Fibroblast of lung (primary cell): Measurements from ENCODE around the gene LRP1. TPM values are rescaled to one million over a fixed set of nuclear protein-coding genes. Genes with fewer than 3 reads are reported as not detected.

Experiments used
- DNase-seq, 2 donors: peaks; one replicate each; pipeline versions ENCODE4 v3.0.0 to v3.0.0-alpha.2; 2010; ENCODE audit warnings: low read depth in 2 of 2
- H2AFZ ChIP-seq: 2 replicates; pipeline ENCODE4 v1.5.1; 2012; ENCODE audit warnings: low read length, control low read depth, inconsistent platforms
- H3K27ac ChIP-seq: 2 replicates; pipeline ENCODE4 v1.5.1; 2011; ENCODE audit warnings: low read length, control low read depth; ENCODE audit not compliant: insufficient read depth
- H3K27me3 ChIP-seq: 2 replicates; pipeline ENCODE4 v1.5.1; 2011; ENCODE audit warnings: mild to moderate bottlenecking, low read length; ENCODE audit not compliant: control insufficient read depth, insufficient read depth
- H3K36me3 ChIP-seq: 2 replicates; pipeline ENCODE4 v1.5.1; 2011; ENCODE audit warnings: low read length; ENCODE audit not compliant: control insufficient read depth, insufficient read depth
- H3K4me1 ChIP-seq: 2 replicates; pipeline ENCODE4 v1.5.1; 2011; ENCODE audit warnings: low read length; ENCODE audit not compliant: control insufficient read depth, insufficient read depth; ENCODE audit errors: extremely low read depth
- H3K4me2 ChIP-seq: 2 replicates; pipeline ENCODE4 v1.5.1; 2011; ENCODE audit warnings: low read length, control low read depth; ENCODE audit not compliant: insufficient read depth; ENCODE audit errors: extremely low read depth
- H3K4me3 ChIP-seq, 4 experiments: fragments of 200-600 bp in 1 of 4; sonication (generic) in 1 of 4; replicated peaks in 1 of 4; 2 replicates each; pipeline ENCODE4 v1.5.1; 2011 to 2016; ENCODE audit warnings: low read length in 4 of 4, low read depth in 3 of 4, mild to moderate bottlenecking in 3 of 4, control low read depth in 2 of 4, inconsistent platforms in 1 of 4, mixed read lengths in 1 of 4; ENCODE audit not compliant: insufficient read depth in 1 of 4; ENCODE audit errors: control extremely low read depth in 1 of 4
- H3K79me2 ChIP-seq: 2 replicates; pipeline ENCODE4 v1.5.1; 2012; ENCODE audit warnings: mild to moderate bottlenecking, low read length, inconsistent platforms; ENCODE audit not compliant: control insufficient read depth, insufficient read depth
- H3K9ac ChIP-seq: 2 replicates; pipeline ENCODE4 v1.5.1; 2011; ENCODE audit warnings: mild to moderate bottlenecking, low read length, control low read depth; ENCODE audit not compliant: insufficient read depth
- H3K9me3 ChIP-seq: 2 replicates; pipeline ENCODE4 v1.5.1; 2012; ENCODE audit warnings: low read depth, low read length; ENCODE audit not compliant: control insufficient read depth, insufficient read depth
- H4K20me1 ChIP-seq: 2 replicates; pipeline ENCODE4 v1.5.1; 2011; ENCODE audit warnings: low read length; ENCODE audit not compliant: control insufficient read depth, insufficient read depth; ENCODE audit errors: extremely low read depth
- CTCF ChIP-seq, 2 donors: IDR thresholded peaks in 1 of 2; conservative IDR thresholded peaks in 1 of 2; 1 replicate in 1 of 2; 2 replicates in 1 of 2; pipeline ENCODE4 v1.5.1; 2011 to 2012; ENCODE audit warnings: low read length in 2 of 2, control low read depth in 1 of 2, inconsistent platforms in 1 of 2, low read depth in 1 of 2, mild to moderate bottlenecking in 1 of 2
- EZH2 ChIP-seq: IDR thresholded peaks from 2 replicates; pipeline ENCODE4 v1.5.1; 2012; ENCODE audit warnings: low read length, control low read depth, mild to moderate bottlenecking; ENCODE audit errors: missing control alignments
- polyA plus RNA-seq, 2 donors: library from polyadenylated mRNA; depleted of rRNA in 1 of 2; stranded (reverse) in 1 of 2; unstranded in 1 of 2; fragments of >200 nt; gene quantifications; 2 replicates each; pipeline ENCODE4 v1.2.1, GENCODE V29; 2011 to 2012; ENCODE audit warnings: missing spikeins in 1 of 2
- total RNA-seq: library from RNA; depleted of rRNA; stranded (reverse); fragments of >200 nt; gene quantifications from 2 replicates; pipeline ENCODE4 v1.2.1, GENCODE V29; 2014

The LRP1 gene
- total and polyA plus RNA-seq, 2 donors (not counting 1 experiment from before 2014, with no cell fraction given): 92.2 to 464 TPM

- Histone ChIP-seq H3K4me1 (peaks cover 20% of the 10 kb centered on the region), H4K20me1 (no peaks in the 10 kb centered on the region), H3K79me2 (no peaks in the 10 kb centered on the region), H3K27me3 (peaks cover 16% of the 10 kb centered on the region), H2AFZ (no peak overlapping the region), H3K4me3 (no peak overlapping the region), H3K27ac (no peak overlapping the region), H3K9ac (no peak overlapping the region), H3K36me3 (no peaks in the 10 kb centered on the region), H3K9me3 (no peaks in the 10 kb centered on the region), H3K4me2 (no peak overlapping the region)
- TF ChIP-seq EZH2 (no peak), CTCF (conservative IDR thresholded peaks at IDR 0.05 in 1 of 2, IDR thresholded peaks at IDR 0.05 in 1 of 2; ENCODE audit: low read depth in 1 of 2, low read length in 2 of 2) (no peak)
- no peak for DNase-seq
Observed at GRCh38 chr12:57244312-57244696, 116.0 kb downstream of the LRP1 start.

GRCh38 chr12:57247041-57247440 lies 118.8 kb downstream of the LRP1 start:
- DNase-seq: no peak
- Histone ChIP-seq H3K79me2 (no peaks in the 10 kb centered on the region), H3K4me3 (no peak overlapping the region), H3K4me1 (peaks cover 5% of the 10 kb centered on the region), H3K9me3 (no peaks in the 10 kb centered on the region), H3K4me2 (no peak overlapping the region), H2AFZ (no peak overlapping the region), H4K20me1 (no peaks in the 10 kb centered on the region), H3K27ac (no peak overlapping the region), H3K9ac (no peak overlapping the region), H3K27me3 (peaks cover 3% of the 10 kb centered on the region), H3K36me3 (no peaks in the 10 kb centered on the region)
- TF ChIP-seq CTCF (conservative IDR thresholded peaks at IDR 0.05 in 1 of 2, IDR thresholded peaks at IDR 0.05 in 1 of 2; ENCODE audit: low read depth in 1 of 2, low read length in 2 of 2) (no peak), EZH2 (no peak)

- Histone ChIP-seq H3K27me3 (no peaks in the 10 kb centered on the region), H3K4me1 (no peaks in the 10 kb centered on the region), H2AFZ (no peak overlapping the region), H3K4me3 (no peak overlapping the region), H3K27ac (no peak overlapping the region), H3K9me3 (no peaks in the 10 kb centered on the region), H4K20me1 (no peaks in the 10 kb centered on the region), H3K9ac (no peak overlapping the region), H3K79me2 (no peaks in the 10 kb centered on the region), H3K36me3 (no peaks in the 10 kb centered on the region), H3K4me2 (no peak overlapping the region)
- DNase-seq: no peak
- TF ChIP-seq EZH2: no peak
Observed at GRCh38 chr12:57248934-57249742, 120.9 kb downstream of the LRP1 start.
